GM19468 (cell line): ENCODE results near the gene SLC12A3.
"Not testable (repeated sequence)": the region's sequence is repeated elsewhere in the genome, so short reads cannot be mapped to it uniquely, and the experiment has no call there.

ENCODE experiments used
- ATAC-seq: cut with Tn5 transposase; IDR thresholded peaks from one replicate; pipeline ENCODE4 v1.9.1; 2021; ENCODE audit warnings: mild to moderate bottlenecking, moderate library complexity, moderate number of reproducible peaks; ENCODE audit not compliant: unreplicated experiment; ENCODE audit errors: extremely low read depth

The SLC12A3 gene

GRCh38 chr16:56866955-56867830 is 2.2 kb downstream of the SLC12A3 start:
- no peak for ATAC-seq

- no peak for ATAC-seq
Observed at GRCh38 chr16:56868175-56868574, 3.2 kb downstream of the SLC12A3 start.

GRCh38 chr16:56868766-56869165 is 3.8 kb downstream of the SLC12A3 start:
- ATAC-seq, result not testable (repeated sequence)

- no peak for ATAC-seq
Observed at GRCh38 chr16:56869513-56870275, 4.7 kb downstream of the SLC12A3 start.

GRCh38 chr16:56870276-56870888 is 5.4 kb downstream of the SLC12A3 start:
- no peak for ATAC-seq

GRCh38 chr16:56871172-56871593 is 6.2 kb downstream of the SLC12A3 start:
- ATAC-seq, result no peak

GRCh38 chr16:56872863-56873391 is 7.9 kb downstream of the SLC12A3 start:
- ATAC-seq, result no peak

- ATAC-seq, result no peak
Observed at GRCh38 chr16:56874800-56875199, 9.8 kb downstream of the SLC12A3 start.

- no peak for ATAC-seq
Observed at GRCh38 chr16:56876048-56876447, 11.0 kb downstream of the SLC12A3 start.

- no peak for ATAC-seq
Observed at GRCh38 chr16:56877486-56878182, 12.6 kb downstream of the SLC12A3 start.

- ATAC-seq, result no peak
Observed at GRCh38 chr16:56878282-56878854, 13.4 kb downstream of the SLC12A3 start.

- ATAC-seq, result no peak
Observed at GRCh38 chr16:56879276-56879675, 14.3 kb downstream of the SLC12A3 start.

- no peak for ATAC-seq
Observed at GRCh38 chr16:56880176-56880575, 15.2 kb downstream of the SLC12A3 start.

GRCh38 chr16:56880685-56881084 is 15.7 kb downstream of the SLC12A3 start:
- no peak for ATAC-seq

GRCh38 chr16:56882077-56882800 is 17.2 kb downstream of the SLC12A3 start:
- no peak for ATAC-seq

- ATAC-seq, result no peak
Observed at GRCh38 chr16:56883586-56883985, 18.6 kb downstream of the SLC12A3 start.

- no peak for ATAC-seq
Observed at GRCh38 chr16:56884026-56884582, 19.1 kb downstream of the SLC12A3 start.

- ATAC-seq, result not testable (repeated sequence)
Observed at GRCh38 chr16:56884929-56885328, 19.9 kb downstream of the SLC12A3 start.
